ENCODE data around the gene TPSD1.
"Not testable (repeated sequence)": the region's sequence is repeated elsewhere in the genome, so short reads cannot be mapped to it uniquely, and the experiment has no call there.

TPSD1 gene

DNA sequence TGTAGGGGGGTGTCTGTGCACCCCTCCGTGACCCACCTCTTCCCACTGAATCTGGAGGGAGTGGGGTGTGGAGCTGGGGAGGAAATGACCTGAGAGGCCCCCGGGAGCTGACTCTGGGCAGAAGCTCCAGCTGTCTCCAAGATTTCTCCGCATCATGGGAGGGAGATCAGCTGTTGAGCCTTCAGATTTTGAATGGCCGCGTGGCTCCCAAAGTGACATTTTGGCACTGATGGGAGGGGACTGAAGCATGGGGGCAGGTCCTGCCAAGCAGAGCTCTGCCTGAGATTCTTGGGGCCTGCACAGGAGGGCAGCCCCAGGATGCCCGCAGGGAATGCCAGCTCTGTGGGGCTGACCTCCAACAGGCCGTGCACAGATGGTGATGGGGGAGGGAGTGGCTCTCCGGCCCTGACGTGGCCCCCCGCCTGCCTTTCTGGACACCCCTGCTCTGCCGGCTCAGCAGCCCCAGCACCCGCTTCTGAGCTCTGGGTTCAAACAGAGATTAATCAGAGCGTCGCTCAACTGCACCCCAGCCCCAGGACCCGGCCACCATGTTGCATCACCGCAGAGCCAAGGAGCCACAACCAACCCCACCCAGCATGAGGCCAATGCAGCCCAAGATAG is 28.2 kb downstream of the TPSD1 start:
- DNase-seq: no peak

DNA sequence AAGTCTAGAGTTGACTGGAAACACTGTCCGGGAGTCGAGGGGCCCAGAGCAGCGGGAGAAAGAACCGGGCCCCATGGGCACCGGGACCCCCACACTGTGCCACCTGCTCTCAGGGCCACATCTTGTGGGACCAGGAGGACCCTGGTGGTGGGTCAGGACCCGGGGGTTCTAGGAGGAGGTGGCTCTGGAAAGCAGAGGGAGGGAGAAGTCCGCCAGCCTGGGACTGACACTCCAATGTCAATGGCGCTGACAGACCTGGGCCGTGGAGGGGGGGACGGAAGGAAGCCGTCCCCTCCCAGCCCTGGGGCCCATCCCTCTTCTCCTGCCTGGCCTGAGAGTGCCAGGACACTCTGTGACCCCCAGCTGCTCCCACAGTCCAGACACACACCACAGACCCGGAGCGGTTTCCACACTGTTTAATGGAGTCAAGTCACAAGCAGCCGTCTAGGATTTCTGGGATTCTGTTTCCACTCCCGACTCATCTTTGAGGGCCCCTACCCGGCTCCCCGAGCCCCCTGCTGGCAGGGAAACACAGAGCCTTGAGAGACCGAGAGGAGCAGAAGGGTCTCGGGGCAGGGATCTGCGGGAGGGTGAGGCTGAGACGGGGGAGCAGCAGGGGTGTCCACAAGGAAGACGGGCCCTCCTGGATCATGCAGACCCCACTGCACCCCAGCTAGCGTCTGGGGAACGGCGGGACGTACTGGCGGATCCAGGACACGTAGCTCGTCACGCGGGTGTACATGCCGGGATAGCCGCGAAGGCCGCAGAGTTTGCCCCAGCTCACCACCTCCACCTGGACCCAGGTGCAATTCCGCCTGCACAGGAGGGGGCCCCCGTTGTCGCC is 30.0 kb downstream of the TPSD1 start:
- no peak for DNase-seq

DNA sequence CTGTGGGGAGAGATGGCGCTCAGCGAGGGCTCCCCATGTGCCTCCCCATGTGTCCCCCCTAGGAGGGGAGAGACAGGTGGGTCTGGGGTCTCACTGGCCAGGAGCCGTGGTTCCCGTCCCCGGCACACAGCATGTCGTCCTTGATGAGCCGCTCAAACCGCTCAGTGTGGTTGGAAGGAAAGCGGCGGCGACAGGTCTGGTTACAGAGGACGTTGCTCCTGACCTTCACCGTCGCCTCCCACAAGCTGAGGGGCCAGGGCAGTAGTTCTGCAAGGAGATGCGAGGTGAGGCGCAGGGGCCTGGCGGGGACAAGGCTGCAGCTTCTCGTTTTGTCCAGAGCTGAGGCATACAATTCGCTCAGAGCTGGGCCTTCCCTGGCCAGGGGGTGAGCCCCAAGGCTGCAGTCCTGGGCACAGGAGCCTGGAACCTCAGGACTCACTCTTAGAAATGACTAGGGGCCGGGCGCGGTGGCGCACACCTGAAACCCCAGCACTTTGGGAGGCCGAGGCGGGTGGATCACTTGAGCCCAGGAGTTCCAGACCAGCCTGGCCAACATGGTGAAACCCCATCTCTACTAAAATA is 30.7 kb downstream of the TPSD1 start:
- DNase-seq: no peak

GRCh38 chr16:1287982-1288670 is 32.3 kb downstream of the TPSD1 start:
- no peak for DNase-seq

- DNase-seq: no peak
Observed at GRCh38 chr16:1288813-1289476, 33.1 kb downstream of the TPSD1 start.

GRCh38 chr16:1289477-1289866 is 33.6 kb downstream of the TPSD1 start:
- no peak for DNase-seq

DNA sequence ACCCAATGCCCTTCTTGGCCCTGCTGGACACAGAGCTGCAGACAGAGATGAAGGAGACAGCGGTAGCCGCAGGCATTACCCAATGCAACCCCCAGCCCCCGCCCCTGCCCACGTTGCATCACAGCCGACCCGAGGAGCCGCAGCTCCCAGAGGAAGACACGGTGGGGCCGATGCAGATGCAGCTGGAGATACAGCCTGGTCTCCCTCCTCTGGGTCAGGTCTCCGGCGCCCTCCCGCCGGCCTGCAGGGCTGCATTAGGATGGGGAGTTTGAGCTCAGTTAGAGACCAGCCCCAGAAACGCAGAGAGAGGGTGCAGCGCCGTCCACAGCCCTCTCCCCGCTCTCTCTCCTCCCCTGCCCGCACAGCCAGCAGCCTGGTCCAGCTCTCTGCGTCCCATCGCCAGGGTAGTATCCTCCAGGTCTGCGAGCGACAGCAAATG is 34.2 kb downstream of the TPSD1 start:
- DNase-seq: no peak

DNA sequence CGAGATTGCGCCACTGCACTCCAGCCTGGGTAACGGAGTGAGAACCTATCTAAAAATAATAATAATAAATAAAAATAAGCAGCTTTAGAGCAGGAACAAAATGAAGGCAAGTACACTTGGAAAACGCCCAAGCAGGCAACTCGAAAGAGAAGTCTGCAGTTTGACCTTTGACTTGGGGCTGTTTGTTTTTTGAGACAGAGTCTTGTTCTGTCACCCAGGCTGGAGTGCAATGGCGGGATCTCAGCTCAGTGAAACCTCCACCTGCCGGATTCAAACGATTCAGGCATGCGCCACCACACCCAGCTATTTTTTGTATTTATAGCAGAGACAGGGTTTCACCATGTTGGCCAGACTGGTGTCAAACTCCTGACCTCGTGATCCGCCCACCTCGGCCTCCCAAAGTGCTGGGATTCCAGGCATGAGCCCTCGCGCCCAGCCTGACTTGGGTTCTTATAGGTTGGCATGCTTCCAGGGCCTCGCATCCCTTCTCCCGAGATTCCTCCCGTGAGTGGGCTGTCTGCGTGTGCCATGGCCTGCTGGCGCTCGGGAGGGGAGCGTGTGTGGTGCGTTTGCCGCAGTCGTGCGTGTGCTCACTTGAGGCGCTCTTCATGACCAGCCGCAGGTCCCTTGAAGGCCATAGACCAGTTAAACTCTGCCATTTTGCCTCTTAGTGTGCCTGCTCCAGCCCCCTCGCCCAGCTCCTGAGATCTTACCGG is 35.1 kb downstream of the TPSD1 start:
- no peak for DNase-seq

DNA sequence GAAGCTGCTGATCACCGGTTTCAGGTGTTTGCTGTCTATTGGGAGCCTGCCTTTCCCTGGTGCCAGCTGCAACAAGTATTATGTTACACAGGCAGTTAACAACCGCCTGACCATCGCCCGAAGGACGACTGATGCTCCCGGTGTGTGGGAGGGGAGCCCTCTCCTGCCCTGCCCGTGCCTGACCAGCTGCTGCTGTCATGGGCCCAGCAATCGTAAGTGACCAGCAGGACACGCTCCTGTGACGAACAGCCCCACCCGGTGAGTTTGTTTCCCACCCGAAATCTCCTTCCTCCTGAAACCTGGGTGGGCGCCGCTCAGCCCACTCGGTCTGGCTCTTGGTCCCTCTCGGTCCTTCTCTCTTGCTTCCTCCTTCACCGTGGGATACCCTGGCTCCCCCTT is 35.7 kb downstream of the TPSD1 start:
- DNase-seq: no peak

DNA sequence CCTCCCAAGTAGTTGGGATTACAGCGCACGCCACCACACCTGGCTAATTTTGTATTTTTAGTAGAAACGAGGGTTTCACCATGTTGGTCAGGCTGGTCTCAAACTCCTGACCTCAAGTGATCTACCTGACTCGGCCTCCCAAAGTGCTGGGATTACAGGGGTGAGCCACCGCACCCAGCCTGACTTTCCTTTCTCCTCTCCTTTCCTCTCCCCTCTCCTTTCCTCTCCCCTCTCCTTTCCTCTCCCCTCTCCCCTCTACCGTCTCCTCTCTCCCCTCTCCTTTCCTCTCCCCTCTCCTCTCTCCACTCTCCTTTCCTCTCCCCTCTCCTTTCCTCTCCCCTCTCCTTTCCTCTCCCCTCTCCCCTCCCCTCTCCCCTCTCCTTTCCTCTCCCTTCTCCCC is 36.3 kb downstream of the TPSD1 start:
- not testable (repeated sequence) for DNase-seq

GRCh38 chr16:1292808-1293207 is 36.9 kb downstream of the TPSD1 start:
- DNase-seq: not testable (repeated sequence)

DNA sequence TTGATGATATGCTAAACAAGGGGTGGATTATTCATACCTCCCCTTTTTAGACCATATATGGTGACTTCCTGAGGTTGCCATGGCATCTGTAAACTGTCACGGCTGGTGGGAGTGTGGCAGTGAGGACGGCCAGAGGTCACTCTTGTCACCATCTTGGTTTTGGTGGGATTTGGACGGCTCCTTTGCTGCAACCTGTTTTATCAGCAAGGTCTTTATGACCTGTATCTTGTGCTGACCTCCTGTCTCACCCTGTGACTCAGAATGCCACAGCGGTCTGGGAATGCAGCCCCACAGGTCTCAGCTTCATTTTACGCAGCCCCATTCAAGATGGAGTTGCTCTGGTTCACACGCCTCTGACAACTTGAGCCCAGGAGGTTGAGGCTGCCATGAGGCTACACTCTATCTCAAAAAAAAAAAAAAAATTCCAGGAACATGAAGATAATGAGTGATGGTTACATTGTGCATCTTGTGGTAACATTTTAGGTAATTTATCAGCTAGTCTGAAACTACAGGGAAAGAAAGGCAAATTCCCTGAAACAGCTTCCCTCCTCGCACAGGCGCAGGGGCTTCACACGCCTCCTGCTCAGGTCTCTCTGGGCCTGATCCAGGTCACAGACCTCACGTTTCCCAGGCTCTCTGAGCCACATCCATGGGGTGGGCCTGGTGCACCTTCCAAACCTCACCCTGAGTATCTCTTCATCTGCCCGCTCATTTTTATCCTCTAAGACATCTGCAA is 38.2 kb downstream of the TPSD1 start:
- DNase-seq: no peak

- no peak for DNase-seq
Observed at GRCh38 chr16:1295465-1295864, 39.6 kb downstream of the TPSD1 start.

DNA sequence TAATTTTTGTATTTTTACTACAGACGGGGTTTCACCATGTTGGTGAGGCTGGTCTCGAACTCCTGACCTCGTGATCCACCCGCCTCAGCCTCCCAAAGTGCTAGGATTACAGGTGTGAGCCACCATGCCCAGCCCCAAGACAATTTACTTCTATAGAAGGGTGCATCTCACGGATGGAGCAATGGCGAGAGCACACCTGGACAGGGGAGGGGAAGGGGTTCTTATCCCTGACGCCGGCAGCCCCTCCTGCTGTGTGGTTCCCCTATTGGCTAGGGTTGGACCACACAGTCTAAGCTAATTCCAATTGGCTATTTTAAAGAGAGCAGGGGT is 40.8 kb downstream of the TPSD1 start:
- not testable (repeated sequence) for DNase-seq

GRCh38 chr16:1297018-1297696 is 41.3 kb downstream of the TPSD1 start:
- peak; percentile 58 for DNase-seq

DNA sequence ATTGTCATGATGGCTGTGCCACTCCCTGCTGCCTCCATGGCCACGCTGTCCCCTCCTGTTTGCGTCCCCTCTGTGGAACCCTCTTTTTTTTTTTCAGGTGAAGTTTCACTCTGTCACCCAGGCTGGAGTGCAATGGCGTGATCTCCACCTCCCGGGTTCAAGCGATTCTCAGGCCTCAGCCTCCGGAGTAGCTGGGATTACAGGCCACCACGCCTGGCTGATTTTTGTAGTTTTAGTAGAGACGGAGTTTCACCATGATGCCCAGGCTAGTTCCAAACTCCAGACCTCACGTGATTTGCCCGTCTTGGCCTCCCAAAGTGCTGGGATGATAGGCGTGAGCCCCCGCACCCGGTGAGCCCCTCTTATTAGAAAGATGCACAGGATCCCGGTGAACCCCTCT is 42.5 kb downstream of the TPSD1 start:
- no peak for DNase-seq

DNA sequence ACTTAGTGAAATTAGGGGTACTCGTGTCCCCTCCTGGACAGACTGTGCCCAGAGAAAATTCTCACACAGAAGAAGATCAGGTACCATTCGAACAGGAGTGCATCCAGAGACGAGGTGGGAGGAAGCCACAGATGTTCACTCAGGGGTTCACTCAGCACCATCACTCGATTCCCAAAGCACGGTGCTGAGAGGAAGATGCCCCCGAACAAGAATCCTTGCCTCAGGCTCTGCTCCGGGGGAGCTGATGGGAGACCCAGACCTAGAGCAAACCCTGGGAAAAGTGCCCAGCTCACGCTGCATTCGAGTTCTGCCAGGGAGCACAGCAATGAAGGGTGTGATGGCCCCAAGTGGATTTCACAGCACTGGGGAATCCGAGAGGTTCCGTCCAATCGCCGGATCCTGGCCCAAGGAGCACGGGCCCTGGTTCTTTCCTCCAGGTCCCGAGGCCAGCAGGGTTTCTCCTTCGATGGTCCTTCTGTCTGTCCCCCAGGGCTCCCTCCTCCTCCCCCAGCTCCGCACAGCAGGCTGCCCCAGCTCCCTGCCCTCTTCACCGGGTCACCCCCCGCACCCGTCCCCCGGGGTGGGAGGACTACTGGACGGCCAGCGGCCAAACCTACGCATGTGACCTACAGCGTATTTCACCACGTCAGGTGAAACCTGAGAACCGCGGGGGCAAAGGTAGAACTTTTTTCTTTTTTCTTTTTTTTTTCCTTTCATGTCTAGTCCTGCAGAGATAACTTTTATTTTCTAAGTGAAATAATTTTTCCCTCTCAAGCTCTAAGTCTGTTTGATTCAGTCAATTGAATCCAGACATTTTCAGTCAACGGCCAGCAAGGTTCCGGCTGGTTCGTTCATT is 43.4 kb downstream of the TPSD1 start:
- DNase-seq: no peak

DNA sequence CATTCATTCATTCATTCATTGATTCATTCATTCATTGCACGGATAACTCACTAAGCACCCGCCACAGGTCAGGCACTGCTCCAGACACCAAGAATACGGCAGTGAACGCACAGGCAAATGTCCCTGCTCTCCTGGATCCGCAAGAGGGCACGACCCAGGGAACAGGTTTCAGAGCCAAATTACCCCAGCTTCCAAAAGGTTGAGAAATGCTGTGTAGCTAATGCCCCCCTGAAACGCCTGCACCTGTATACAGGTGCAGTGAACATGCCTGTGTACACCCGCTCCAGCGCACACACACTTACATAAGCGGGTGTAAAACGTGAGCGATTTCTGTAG is 44.0 kb downstream of the TPSD1 start:
- no peak for DNase-seq

- peak; percentile 52 for DNase-seq
Observed at GRCh38 chr16:1300664-1301476, 45.0 kb downstream of the TPSD1 start.

Data from EL (cell line).